ENCODE data around the gene HOXA5.
A peak's percentile ranks its signal among the peaks of the same experiment; 100 is the strongest.

HOXA5 gene

DNA sequence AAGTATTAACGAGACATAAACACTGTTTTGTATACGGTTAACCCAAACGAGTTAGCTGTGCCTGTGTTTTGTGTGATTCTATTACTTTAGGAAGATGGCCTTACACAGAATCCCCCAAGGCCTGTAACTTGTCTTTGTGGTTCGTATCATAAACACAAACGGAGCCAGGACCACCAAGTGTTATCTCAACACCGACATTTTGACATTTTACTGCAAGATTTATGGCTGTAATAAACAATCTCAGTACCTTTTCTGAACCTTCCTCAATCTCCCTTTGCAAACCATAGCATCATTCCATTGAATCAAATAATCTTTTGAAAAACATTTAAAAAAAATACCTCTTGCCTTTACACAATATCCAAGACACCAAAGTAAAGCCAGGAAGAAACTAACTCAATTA, 10.5 kb downstream of the HOXA5 start:
- no peak for DNase-seq (ENCODE audit: low spot score)

DNA sequence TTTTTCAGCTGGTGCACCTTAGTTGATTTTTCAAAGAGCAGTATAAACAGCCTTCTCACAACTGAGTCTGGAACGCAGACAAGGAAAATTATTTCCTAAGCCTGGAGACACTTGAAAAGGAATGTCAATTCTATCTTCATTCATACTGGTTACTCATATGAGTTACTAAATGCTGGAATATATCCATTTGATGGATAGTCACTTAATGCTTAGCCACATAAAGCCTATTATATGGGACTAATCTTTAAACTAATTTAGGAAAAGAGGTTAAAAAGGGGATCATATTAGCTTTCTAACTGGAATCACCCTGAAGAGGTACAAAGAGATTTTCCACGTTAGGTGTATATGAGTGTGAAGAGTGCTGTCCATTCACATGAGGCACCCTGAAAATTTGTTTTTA, 11.3 kb downstream of the HOXA5 start:
- DNase-seq (ENCODE audit: low spot score): no peak

DNA sequence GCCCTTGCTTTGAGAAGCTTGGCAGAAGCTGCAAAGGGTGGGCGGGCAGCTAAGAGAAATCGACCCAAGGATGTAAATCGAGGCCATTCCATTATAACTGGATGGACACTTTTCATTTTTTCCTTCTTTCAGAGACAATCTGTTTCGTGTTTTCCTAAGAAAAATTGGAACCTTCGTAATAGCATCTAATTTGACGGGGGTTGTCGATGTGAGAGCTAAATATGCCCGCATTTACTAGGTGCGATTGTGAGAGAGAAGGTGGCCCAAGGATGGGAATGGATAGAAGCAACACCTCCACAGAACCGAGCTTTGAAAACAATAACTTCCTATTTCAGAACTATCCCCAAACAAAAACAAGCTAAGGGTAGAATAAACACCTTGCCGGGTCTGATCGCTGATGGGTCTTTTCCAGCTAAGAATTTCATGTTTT, 12.1 kb downstream of the HOXA5 start:
- DNase-seq (ENCODE audit: low spot score): no peak

DNA sequence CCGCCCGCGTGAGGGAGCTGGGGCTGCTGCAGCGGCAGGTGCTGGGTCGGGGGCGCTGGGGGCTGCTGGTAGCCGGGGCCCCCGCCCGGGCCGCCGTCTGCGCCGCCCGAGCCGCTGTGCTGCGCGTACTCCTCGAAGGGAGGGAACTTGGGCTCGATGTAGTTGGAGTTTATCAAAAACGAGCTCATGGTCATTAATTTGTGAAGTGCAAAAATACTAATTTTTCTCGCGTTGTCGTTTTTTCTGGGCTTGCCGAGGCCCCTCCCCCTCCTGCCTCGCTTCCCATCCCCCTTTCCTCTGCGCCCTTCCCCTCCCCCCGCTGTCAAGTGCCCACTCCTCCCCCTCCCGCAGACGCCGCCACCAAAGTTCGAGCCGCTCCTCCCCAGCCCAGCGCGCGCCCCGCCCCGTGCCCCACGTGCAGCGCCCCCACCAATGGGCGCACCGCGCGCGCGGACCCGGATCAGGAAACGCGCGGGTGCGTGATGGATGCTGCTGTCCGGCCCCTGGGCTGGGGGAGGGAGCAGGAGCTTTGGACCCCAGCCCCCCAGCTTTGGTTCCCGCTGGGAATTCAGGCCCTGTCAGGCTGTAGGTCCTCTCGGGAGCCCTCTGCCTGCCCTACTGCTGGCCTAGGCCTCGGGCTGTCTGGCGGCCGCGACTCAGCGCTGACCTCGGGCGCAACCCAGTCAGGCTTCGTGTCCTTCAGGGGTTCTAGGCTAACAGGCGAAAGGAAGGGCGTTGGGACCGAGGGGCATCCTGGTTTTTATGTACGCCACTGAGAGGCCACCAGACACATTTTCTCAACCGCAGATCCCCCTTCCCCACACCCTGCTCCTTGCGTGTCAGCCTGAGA, 12.7 kb downstream of the HOXA5 start, which contains the start of gene HOXA4:
HOXA4 (minus strand) TSS at position 218 of the 850 bp plus-strand sequence; CDS start at position 194, 24 bp downstream.
- DNase-seq (ENCODE audit: low spot score): peak; percentile 60

DNA sequence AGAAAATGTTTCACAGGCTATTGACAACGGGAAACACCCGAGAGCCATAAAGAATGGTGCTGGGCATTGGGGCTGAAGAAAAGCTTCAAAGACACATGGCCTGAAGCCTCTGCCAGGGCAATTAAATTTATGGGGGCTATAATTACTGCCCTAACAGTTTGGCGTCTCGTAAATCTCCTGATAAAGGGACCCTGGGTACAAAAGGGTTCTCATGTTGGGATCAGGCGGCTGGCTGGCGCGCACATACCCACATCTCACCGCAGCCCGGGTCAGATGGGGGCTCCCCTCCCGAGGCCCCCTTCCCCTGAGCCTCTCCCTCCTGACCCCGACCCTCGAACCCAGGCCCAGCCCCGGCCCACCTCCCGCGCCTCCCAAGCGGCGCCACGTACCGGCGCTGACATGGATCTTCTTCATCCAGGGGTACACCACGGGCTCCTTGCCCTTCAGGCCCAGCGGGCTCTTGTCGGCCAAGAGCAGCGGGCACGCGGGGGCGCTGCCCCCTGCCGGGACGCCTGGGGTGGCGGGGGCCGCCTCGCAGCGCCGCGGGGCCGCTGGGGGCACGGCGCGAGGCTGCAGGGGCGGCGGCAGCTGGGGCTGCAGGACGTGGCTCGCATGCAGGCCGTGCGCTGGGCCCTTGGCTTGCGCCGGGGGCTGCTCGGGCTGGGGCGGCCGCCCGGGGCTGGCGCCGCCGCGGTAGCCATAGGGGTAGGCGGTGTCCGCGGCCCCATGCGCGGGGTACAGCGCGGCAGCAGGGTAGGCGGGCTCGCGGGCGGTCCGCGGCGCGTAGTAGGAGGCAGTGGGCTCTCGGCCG, 13.5 kb downstream of the HOXA5 start:
- DNase-seq (ENCODE audit: low spot score): no peak

DNA sequence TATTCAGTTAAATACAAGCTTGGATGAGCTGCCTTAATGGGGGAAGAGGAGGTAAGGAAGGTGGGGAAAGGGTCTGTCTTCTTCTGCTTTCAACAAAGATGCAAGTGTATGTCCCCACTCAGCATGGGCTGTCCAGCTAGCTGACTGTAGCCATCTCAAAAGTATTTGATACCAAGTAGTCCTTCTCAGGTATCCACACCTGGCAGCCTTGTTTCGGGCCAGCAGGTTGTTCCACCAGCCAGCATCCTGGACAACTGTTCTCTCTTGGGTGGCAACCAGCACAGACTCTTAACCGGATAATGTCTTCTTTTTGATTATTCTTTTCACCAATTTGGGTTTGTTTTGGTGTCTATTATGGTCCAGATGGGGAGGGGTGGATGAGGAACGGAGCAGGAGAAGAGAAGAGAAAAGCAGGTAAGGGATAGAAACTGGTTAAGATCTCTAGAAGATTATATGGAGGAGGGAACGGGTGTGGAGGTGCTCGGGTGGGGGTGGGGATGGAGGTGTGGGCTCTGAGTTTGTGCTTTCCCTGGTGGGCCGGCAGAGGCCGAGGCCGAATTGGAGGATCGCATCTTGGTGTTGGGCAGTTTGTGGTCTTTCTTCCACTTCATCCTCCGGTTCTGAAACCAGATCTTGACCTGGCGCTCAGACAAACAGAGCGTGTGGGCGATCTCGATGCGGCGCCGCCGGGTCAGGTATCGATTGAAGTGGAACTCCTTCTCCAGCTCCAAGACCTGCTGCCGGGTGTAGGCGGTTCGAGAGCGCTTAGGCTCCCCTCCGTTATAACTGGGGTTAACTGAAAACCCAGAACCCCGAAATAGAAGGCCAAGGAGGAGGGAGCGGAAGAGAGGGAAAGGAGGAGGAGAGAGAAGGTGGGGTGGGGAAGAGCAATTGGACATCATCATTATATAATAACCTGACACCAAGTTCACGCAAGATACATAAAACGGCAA, 14.4 kb downstream of the HOXA5 start:
- DNase-seq (ENCODE audit: low spot score): no peak

DNA sequence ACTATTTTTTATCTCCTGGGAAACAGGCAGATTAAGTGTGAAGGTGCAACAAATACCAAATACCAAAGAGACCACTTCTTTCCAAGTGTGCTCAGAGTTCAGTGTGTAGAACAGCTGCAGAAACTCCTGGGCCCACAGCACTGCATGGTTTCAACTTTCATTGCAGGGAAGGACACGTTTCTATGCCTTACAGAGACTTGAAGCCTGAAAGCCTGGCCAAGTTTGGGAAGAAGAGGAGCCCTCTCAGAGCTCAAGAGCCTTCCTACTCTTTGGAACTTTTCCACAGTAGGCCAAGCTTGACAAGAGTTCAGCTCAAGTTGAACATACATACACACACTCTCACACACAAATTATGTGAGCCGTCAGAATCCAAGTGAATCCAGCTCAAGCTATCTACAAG, 15.4 kb downstream of the HOXA5 start:
- no peak for DNase-seq (ENCODE audit: low spot score)

DNA sequence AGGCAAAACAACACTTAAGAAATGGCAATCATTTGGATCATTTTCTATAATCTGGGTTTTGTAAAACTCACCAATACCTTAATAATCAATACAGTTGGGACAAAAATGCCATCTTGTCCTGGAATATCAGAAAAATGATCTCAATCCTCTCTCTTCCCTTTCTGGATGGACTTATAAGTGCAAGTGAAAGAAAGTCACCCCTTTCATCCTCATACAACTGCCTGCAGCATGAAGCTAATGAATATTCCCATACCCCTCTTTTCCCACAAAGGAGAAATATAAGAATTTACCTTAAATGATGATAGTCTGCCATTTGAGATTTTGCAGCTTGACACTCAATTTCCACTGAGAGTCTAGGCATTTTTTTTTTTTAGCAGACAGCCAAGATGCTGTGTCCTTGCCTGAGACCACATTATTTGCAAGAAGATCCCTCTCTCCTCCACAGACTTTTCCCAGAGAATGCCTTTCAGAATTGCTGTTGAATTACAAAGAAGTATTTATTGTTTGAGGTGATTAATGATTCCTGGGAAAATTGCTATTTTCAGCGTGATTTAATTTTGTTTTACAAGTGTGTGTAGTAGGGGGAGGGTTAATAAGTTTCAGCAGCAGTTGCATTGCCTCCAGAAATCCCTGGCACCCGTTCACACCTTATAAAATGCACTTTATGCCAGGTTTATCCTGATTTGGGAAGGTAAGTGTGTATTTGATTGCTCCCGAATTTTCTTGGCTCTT, 16.7 kb downstream of the HOXA5 start:
- no peak for DNase-seq (ENCODE audit: low spot score)

DNA sequence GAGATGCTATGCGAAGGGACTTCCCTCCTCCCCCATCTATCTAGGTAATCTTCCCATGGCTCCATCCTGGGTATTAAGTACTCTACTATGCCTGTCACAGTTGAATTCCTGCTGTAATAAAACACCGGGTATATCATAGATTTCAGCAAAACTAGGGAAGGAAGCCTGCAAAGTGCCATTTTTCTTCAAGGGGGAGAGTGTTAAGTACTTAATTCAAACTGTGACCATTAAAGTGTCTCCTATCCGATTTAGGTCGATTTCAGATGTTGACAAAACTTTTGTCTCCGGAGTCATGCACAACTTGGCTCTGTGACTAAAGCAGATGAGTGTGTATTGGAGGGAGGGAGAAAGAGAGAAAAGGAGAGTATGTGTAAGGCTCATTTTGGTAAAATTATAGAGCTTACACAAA, 17.5 kb downstream of the HOXA5 start:
- no peak for DNase-seq (ENCODE audit: low spot score)

DNA sequence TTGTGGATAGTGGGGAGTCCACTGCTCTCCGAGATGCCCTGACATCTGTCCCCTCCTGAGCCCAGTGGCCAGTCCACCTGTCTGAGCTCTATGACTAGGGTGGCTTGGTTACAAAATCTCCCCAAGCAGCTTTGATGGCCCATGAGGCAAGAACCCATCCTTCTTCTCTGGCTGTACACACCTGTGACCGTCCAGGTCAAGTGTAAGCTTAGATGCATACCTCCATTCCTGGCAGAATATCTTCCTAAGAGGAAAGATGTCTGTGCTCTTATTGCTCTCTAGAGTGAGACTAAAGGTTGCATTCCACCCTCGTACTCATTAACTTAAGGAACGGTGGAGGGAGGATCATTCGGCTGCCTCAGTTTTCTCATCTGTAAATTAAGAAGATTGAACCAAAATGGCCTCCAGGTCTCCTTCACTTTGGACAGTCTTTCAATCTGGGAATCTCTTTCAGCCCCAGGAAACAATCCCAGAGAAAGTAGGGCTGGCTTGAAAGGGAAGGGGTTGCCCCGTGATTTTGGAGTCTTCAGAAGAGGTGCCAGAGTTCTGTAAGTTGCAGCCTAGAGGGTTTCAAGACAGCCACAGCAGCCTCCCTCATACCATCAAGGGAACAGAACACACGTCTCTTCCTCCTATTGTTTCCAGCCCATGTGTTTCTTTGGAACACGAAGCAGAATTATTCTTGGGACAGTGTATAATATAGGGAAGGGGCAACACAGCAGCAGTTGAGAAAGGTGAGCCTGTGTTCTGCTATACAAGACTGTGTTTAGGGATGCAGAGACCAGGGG, 18.4 kb downstream of the HOXA5 start:
- no peak for DNase-seq (ENCODE audit: low spot score)

DNA sequence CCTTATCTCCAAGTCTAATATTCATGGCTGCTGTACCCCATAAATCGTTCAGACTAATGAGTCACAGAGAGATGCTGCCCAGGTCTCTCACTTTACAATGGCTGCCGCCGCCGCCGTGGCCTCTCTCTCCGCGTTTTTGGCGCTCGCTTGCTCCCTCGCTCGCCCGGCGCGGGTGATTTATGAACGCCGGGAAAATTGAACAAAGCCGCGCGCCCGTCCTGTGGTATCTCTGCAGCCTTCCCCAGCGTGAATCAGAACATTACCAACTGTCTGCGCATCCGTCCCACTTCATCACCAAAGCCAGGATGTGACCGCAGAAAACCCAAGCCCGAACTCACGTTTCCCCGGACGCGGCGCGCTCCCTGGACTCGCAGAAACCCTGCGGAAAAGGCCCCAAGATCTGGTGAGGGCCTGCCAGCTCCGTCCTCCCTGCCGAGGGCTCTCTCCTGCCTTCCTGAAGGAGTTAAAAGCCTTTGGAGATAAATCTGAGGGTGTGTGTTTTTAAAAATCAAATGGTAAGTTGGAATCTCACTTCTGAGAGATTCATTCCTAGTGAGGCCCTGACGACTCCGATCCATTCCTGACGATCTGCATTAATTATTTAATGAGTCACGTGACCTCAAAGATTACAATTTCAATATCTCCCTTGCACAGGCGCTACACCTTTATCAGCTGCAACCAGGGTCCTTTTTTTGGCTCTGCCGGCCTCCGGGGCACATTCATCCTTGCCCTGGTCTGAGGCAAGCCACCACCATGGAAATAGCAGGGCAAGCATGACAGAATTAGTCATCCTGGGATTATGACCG, 19.2 kb downstream of the HOXA5 start:
- no peak for DNase-seq (ENCODE audit: low spot score)

DNA sequence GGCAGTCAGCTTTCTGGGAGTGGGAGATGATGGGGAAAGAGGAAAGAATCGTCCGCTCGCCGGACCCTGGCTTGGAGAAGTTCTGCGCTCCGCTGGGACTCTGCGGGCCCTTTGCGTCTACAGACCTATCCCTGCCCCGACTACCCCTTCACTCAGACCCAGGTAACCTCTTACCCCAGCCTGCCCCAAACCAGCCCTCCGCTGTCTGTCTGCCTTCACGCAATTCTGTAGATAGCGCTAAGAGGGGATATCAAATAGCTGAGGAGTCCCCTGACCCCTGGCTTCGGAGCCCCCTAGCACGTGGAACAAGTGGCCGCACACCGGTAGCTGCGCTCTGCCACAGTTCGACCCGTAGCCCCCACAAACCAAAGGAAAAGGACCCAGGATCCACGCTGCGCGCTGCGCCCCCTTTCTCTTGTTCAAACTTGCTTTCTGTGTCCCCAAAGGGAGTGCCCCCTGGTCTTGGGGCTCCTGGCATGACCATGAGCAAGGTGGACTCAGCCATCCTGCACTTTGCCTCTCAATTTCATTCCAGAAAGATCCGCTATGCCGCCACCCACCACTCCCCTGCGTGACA, 19.9 kb downstream of the HOXA5 start:
- DNase-seq (ENCODE audit: low spot score): no peak

DNA sequence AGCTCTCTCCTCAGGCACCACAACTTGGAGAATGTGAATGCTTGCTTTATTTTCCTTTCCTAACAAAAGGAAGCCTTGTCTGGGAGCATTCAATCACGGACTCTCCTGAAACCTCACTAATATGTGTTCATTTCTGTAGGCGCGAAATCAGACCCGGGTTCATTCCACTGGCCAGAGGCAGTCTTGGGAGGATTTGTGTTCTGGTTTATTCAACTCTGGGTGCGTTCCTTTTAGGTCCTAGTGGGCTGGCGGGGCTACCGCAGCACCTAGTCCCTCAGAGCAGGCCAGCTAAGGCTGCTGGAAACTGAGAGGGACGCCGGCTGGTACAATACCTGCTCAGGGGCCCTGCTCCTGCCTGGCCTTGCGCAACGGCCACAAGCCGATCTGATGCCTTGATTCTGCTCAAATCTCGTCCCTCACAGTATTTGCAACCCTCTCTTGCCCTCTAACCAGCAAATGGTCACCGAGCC, 20.4 kb downstream of the HOXA5 start:
- DNase-seq (ENCODE audit: low spot score): no peak

DNA sequence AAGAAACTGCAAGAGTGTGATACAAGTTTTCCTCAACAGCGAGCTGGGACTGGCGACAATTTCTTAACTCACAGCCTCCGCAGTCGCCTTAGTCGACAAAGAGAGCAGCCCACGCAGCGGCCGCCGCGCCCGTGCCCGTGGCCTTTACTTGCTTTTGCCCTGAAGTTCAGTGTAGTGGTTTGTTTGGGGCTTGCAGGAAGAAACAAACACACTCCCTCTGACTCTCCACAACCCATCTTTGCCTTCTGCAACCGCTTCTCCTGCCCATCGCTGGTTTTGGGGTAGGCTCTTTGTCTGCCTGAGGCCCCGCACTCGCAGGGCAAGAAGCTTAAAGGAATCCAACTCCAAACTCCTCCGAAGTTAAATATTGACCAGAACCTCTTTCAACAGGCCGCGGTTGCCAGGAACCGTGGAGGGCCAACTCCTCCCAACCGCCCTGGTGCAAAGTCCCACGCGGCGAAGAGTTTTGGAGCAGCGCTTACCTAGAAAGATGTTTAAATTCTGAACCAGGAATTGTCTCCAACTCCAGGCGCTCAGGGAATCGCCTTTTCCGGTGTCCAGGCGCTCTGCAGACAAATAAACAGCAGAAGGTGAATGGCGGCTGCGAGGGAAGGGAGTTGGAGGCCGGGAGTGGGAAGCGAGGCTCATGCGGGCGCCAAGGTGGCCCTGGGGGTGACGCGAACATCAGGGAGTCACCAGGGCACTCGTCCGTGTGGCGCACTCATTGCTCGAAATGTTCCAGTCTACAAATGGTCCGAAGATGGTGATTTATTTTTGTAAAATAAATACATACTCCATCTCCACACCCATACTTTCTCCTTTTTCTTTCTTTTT, 21.2 kb downstream of the HOXA5 start:
- DNase-seq (ENCODE audit: low spot score): no peak

DNA sequence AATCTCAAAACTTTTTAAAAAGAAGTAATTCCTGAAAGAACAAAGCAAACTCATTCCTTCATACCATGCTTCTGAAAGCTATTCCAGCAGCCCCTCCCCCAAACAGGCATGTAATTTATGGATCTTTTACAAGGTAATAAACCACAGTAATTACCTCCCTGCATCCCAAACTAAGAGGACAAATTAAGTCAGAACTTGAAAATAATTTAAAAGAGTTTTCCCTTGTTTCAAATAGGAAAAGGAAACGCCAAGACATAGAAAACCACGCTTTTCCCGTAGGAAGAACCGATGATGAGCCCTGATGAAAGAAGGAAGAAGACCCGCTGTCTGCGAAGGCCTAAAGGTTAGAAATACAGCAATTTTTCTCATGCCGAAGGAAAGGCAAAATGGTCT, 21.8 kb downstream of the HOXA5 start:
- no peak for DNase-seq (ENCODE audit: low spot score)

DNA sequence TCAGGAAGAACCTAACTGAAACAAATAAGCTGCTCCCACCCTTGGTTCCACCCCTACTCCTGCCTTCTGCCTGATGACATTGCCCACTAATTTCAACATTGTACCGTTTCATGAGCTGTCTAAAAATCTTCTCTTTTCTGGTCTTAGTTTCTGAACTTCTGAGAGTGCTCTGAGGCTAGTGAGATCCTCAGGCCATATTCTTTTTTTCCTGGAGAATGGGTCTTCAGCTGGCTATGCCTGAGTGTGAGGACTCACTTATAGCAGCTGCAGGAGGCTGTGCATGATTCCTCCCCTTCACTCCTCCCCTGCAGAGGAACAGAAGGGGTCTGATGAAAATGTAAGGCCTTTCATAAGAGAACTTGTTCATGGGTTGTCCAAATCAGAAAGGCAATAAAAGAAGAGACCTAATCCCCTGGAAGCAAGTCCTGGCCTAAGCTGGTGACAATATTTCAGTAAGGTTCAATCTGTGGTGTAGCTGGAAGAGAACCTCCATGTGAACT, 24.0 kb downstream of the HOXA5 start:
- DNase-seq (ENCODE audit: low spot score): no peak

DNA sequence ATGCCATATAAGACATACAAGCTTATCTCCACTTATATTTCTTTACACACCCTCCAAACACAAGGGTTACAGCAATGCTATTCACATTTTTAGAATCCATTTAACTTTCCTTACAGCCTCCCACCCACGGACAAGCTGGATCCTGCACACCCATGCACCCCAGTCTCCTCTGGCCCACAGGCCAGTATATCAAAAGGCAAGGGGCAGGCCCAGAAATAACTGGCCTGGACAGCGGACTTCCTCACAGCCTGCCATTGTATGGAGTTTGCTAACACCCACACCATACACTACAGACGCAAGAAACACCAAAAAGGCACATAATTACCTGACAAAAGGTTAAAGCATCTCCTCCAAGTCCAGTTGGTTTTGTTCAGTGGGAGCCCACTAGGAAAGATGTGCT, 24.9 kb downstream of the HOXA5 start:
- DNase-seq (ENCODE audit: low spot score): no peak

DNA sequence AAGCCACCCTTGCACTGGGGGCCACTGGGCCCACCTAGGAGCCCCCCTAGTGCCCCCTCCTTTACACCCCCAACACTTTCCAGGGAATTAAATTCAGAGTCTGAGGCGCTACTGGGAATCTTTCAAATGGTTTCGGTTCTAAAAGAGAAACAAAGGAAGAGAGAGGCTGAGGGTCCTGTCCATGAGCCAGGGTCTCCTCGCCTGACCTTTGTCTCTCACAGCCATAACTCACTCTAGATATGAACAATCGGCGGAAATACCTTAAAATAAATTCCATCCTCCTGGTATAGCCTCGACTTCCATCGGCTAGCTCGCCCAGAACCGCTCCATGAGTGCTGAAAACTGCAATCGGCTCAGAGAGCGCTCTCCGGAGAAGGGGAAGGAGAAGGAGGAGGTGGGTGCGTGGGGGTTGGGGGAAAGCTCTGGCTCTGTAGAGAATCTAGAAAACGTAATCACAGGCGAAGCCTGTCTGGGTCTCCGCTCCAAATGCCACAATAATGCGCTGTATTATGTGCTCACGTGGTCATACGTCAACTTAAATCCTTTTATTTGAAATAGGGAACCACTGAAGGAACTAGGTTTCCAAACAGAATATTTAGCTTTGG, 25.5 kb downstream of the HOXA5 start:
- DNase-seq (ENCODE audit: low spot score): no peak
